ENCODE data around the gene TLR6. TPM values are rescaled to one million over a fixed set of nuclear protein-coding genes. Genes with fewer than 3 reads are reported as not detected.

Gene TLR6
- total RNA-seq, 2 donors from 2014 or later: 0.99 to 1.8 TPM

- no peak for ATAC-seq
- H3K36me3 ChIP-seq (replicated peaks in 1 of 2; ENCODE audit: insufficient read depth in 1 of 2, low read depth in 2 of 2): no peaks in the 10 kb centered on the region
- DNase-seq: no peak
- no peak overlapping the region for H3K4me3 ChIP-seq
- H3K27me3 ChIP-seq: no peaks in the 10 kb centered on the region
- H3K27ac ChIP-seq: no peak overlapping the region
- no peaks in the 10 kb centered on the region for H3K9me3 ChIP-seq
- intact Hi-C loops (cut with DNase I): no loop called here
- H3K4me1 ChIP-seq: no peaks in the 10 kb centered on the region
- WGBS, 2 donors: 58 to 81% methylated on average over 2 of the region's 2 CpGs
- no peak for TF ChIP-seq CTCF (IDR thresholded peaks at IDR 0.05)
- no peak for TF ChIP-seq POLR2A (IDR thresholded peaks at IDR 0.05)
Measured at GRCh38 chr4:38837849-38838248, 18.8 kb downstream of the TLR6 start.

- Histone ChIP-seq H3K9me3 (no peaks in the 10 kb centered on the region), H3K27me3 (no peaks in the 10 kb centered on the region), H3K36me3 (replicated peaks in 1 of 2; ENCODE audit: insufficient read depth in 1 of 2, low read depth in 2 of 2) (no peaks in the 10 kb centered on the region), H3K4me3 (no peak overlapping the region), H3K4me1 (no peaks in the 10 kb centered on the region), H3K27ac (no peak overlapping the region)
- intact Hi-C loops (cut with DNase I): no loop called here
- TF ChIP-seq POLR2A (IDR thresholded peaks at IDR 0.05): no peak
- TF ChIP-seq CTCF (IDR thresholded peaks at IDR 0.05): no peak
- no peak for ATAC-seq
- no peak for DNase-seq
Measured at GRCh38 chr4:38837334-38837733, 19.3 kb downstream of the TLR6 start.

- H3K27ac ChIP-seq: no peak overlapping the region
- intact Hi-C loops (cut with DNase I): no loop called here
- WGBS, 2 donors: 77 to 92% methylated on average over 4 of the region's 4 CpGs
- no peaks in the 10 kb centered on the region for H3K4me1 ChIP-seq
- no peak for ATAC-seq
- no peak overlapping the region for H3K4me3 ChIP-seq
- no peak for TF ChIP-seq CTCF (IDR thresholded peaks at IDR 0.05)
- TF ChIP-seq POLR2A (IDR thresholded peaks at IDR 0.05): no peak
- H3K36me3 ChIP-seq (replicated peaks in 1 of 2; ENCODE audit: insufficient read depth in 1 of 2, low read depth in 2 of 2): no peaks in the 10 kb centered on the region
- no peak for DNase-seq
- no peaks in the 10 kb centered on the region for H3K27me3 ChIP-seq
- no peaks in the 10 kb centered on the region for H3K9me3 ChIP-seq
Measured at GRCh38 chr4:38834570-38834969, 22.0 kb downstream of the TLR6 start.

- WGBS, 2 donors: 85 to 100% methylated on average over 2 to 7 of the region's 7 CpGs
- no peak for ATAC-seq
- TF ChIP-seq CTCF (IDR thresholded peaks at IDR 0.05) (no peak), POLR2A (IDR thresholded peaks at IDR 0.05) (no peak)
Measured at GRCh38 chr4:38832624-38833528, 23.7 kb downstream of the TLR6 start.

DNA sequence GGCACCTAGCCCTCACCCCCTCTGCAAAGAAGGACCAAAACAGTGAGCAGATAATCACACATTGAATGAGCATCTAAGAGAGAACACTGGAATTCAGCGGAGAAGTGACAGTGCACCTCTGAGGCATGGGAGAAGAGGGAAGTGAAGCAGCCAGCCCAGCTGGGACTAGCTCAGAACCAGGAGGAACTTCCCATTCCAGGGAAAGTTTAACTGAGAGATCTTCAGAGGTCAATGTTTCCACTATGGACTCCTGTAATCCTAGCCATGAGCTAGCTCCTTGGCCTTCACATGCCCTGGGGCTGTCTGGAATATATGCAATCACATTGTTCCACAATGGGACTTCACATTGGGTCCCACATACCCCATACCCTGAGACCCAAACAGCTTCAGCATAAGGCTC, 24.4 kb downstream of the TLR6 start:
- 78 to 96% methylated on average over 1 of the region's 1 CpG for WGBS, 2 donors
- ATAC-seq (no peak), DNase-seq (no peak)
- no peak for TF ChIP-seq CTCF (IDR thresholded peaks at IDR 0.05)
- TF ChIP-seq POLR2A (IDR thresholded peaks at IDR 0.05): no peak
- Histone ChIP-seq H3K9me3 (no peaks in the 10 kb centered on the region), H3K27me3 (no peaks in the 10 kb centered on the region), H3K36me3 (replicated peaks in 1 of 2; ENCODE audit: insufficient read depth in 1 of 2, low read depth in 2 of 2) (no peaks in the 10 kb centered on the region), H3K4me1 (no peaks in the 10 kb centered on the region), H3K27ac (no peak overlapping the region), H3K4me3 (no peak overlapping the region)
- intact Hi-C loops (cut with DNase I): no loop called here

More at GRCh38 chr4:38832624-38833528, 23.7 kb downstream of the TLR6 start:
- H3K27me3 ChIP-seq: no peaks in the 10 kb centered on the region
- no peaks in the 10 kb centered on the region for H3K9me3 ChIP-seq
- H3K4me1 ChIP-seq: no peaks in the 10 kb centered on the region
- no peak overlapping the region for H3K4me3 ChIP-seq
- H3K36me3 ChIP-seq (replicated peaks in 1 of 2; ENCODE audit: insufficient read depth in 1 of 2, low read depth in 2 of 2): no peaks in the 10 kb centered on the region
- no peak overlapping the region for H3K27ac ChIP-seq
- no peak for DNase-seq
- intact Hi-C loops (cut with DNase I): no loop called here

Data from body of pancreas (tissue), 4 donors.